Activated naive CD4-positive, alpha-beta T cell treated with anti-CD3 and anti-CD28 coated beads, Interleukin-2, amount 50 U/mL, for 24 hours (primary cell): Measurements from ENCODE around the gene TOM1L2.

Experiments
- H3K27ac Mint-ChIP-seq: one replicate; pipeline ENCODE4 v1.8.0; 2021; ENCODE audit warnings: mild to moderate bottlenecking, mixed read lengths
- H3K27me3 Mint-ChIP-seq: one replicate; pipeline ENCODE4 v1.8.0; 2021; ENCODE audit warnings: mixed read lengths
- H3K36me3 Mint-ChIP-seq: one replicate; pipeline ENCODE4 v1.8.0; 2021; ENCODE audit warnings: mixed read lengths
- H3K4me1 Mint-ChIP-seq: one replicate; pipeline ENCODE4 v1.8.0; 2021; ENCODE audit warnings: mixed read lengths
- H3K4me3 Mint-ChIP-seq: one replicate; pipeline ENCODE4 v1.8.0; 2021; ENCODE audit warnings: mild to moderate bottlenecking, mixed read lengths
- H3K9me3 Mint-ChIP-seq: one replicate; pipeline ENCODE4 v1.8.0; 2021; ENCODE audit warnings: mixed read lengths

Gene TOM1L2

GRCh38 chr17:17972126-17972951, at the start of gene TOM1L2, which contains the start of gene DRC3:
Gene TOM1L2, minus strand, starts transcription at chr17:17972400. Its CDS starts 87 bp downstream, at chr17:17972313.
Gene DRC3, plus strand, starts transcription at chr17:17972862. Its CDS starts 4,737 bp downstream, at chr17:17977599.
- peak within 1 kb of the TSS; percentile 96 for H3K4me3 Mint-ChIP-seq
- H3K4me1 Mint-ChIP-seq, result peaks cover 45% of the 10 kb centered on the region
- no peaks in the 10 kb centered on the region for H3K36me3 Mint-ChIP-seq
- peak within 1 kb of the TSS; percentile 85 for H3K27ac Mint-ChIP-seq
- H3K27me3 Mint-ChIP-seq, result no peaks in the 10 kb centered on the region
- no peaks in the 10 kb centered on the region for H3K9me3 Mint-ChIP-seq

GRCh38 chr17:18021372-18021771, 49.2 kb upstream of the TOM1L2 start:
- no peaks in the 10 kb centered on the region for H3K27me3 Mint-ChIP-seq
- no peaks in the 10 kb centered on the region for H3K9me3 Mint-ChIP-seq
- H3K27ac Mint-ChIP-seq, result no peak overlapping the region
- H3K4me1 Mint-ChIP-seq, result peaks cover 5% of the 10 kb centered on the region
- H3K4me3 Mint-ChIP-seq, result no peak overlapping the region
- peaks cover 6% of the 10 kb centered on the region for H3K36me3 Mint-ChIP-seq

- no peaks in the 10 kb centered on the region for H3K9me3 Mint-ChIP-seq
- H3K4me3 Mint-ChIP-seq, result no peak overlapping the region
- no peak overlapping the region for H3K27ac Mint-ChIP-seq
- peaks cover 5% of the 10 kb centered on the region for H3K4me1 Mint-ChIP-seq
- H3K36me3 Mint-ChIP-seq, result peaks cover 6% of the 10 kb centered on the region
- no peaks in the 10 kb centered on the region for H3K27me3 Mint-ChIP-seq
Observed at GRCh38 chr17:18020971-18021370, 48.8 kb upstream of the TOM1L2 start.

- Mint-ChIP-seq H3K4me1 (no peaks in the 10 kb centered on the region), H3K27ac (no peak overlapping the region), H3K4me3 (no peak overlapping the region), H3K9me3 (no peaks in the 10 kb centered on the region), H3K27me3 (no peaks in the 10 kb centered on the region), H3K36me3 (peaks cover 6% of the 10 kb centered on the region)
Observed at GRCh38 chr17:18019838-18020154, 47.6 kb upstream of the TOM1L2 start.

- H3K36me3 Mint-ChIP-seq, result peaks cover 6% of the 10 kb centered on the region
- no peak overlapping the region for H3K4me3 Mint-ChIP-seq
- H3K27me3 Mint-ChIP-seq, result no peaks in the 10 kb centered on the region
- H3K27ac Mint-ChIP-seq, result no peak overlapping the region
- H3K9me3 Mint-ChIP-seq, result no peaks in the 10 kb centered on the region
- no peaks in the 10 kb centered on the region for H3K4me1 Mint-ChIP-seq
Observed at GRCh38 chr17:18018411-18018921, 46.3 kb upstream of the TOM1L2 start.

- H3K27ac Mint-ChIP-seq, result no peak overlapping the region
Observed at GRCh38 chr17:18017958-18018357, 45.8 kb upstream of the TOM1L2 start.

GRCh38 chr17:18016426-18016825, 44.2 kb upstream of the TOM1L2 start:
- no peaks in the 10 kb centered on the region for H3K4me1 Mint-ChIP-seq
- H3K36me3 Mint-ChIP-seq, result peaks cover 11% of the 10 kb centered on the region
- H3K9me3 Mint-ChIP-seq, result no peaks in the 10 kb centered on the region
- no peaks in the 10 kb centered on the region for H3K27me3 Mint-ChIP-seq
- no peak overlapping the region for H3K4me3 Mint-ChIP-seq
- H3K27ac Mint-ChIP-seq, result no peak overlapping the region

More at GRCh38 chr17:18017958-18018357, 45.8 kb upstream of the TOM1L2 start:
- H3K36me3 Mint-ChIP-seq, result peaks cover 8% of the 10 kb centered on the region
- H3K9me3 Mint-ChIP-seq, result no peaks in the 10 kb centered on the region
- H3K4me3 Mint-ChIP-seq, result no peak overlapping the region
- no peaks in the 10 kb centered on the region for H3K27me3 Mint-ChIP-seq
- H3K4me1 Mint-ChIP-seq, result no peaks in the 10 kb centered on the region

- H3K4me1 Mint-ChIP-seq, result no peaks in the 10 kb centered on the region
- peaks cover 11% of the 10 kb centered on the region for H3K36me3 Mint-ChIP-seq
- H3K27ac Mint-ChIP-seq, result no peak overlapping the region
- H3K4me3 Mint-ChIP-seq, result no peak overlapping the region
- H3K27me3 Mint-ChIP-seq, result no peaks in the 10 kb centered on the region
- no peaks in the 10 kb centered on the region for H3K9me3 Mint-ChIP-seq
Observed at GRCh38 chr17:18015593-18015992, 43.4 kb upstream of the TOM1L2 start.

- H3K36me3 Mint-ChIP-seq, result peaks cover 7% of the 10 kb centered on the region
- no peaks in the 10 kb centered on the region for H3K4me1 Mint-ChIP-seq
- no peaks in the 10 kb centered on the region for H3K9me3 Mint-ChIP-seq
- no peak overlapping the region for H3K4me3 Mint-ChIP-seq
- no peak overlapping the region for H3K27ac Mint-ChIP-seq
- no peaks in the 10 kb centered on the region for H3K27me3 Mint-ChIP-seq
Observed at GRCh38 chr17:18014006-18014405, 41.8 kb upstream of the TOM1L2 start.

GRCh38 chr17:18011286-18011685, 39.1 kb upstream of the TOM1L2 start:
- Mint-ChIP-seq H3K36me3 (peaks cover 5% of the 10 kb centered on the region), H3K9me3 (no peaks in the 10 kb centered on the region), H3K27me3 (no peaks in the 10 kb centered on the region), H3K4me3 (no peak overlapping the region), H3K27ac (no peak overlapping the region), H3K4me1 (no peaks in the 10 kb centered on the region)

- no peak overlapping the region for H3K4me3 Mint-ChIP-seq
- H3K27me3 Mint-ChIP-seq, result no peaks in the 10 kb centered on the region
- H3K36me3 Mint-ChIP-seq, result peaks cover 5% of the 10 kb centered on the region
Observed at GRCh38 chr17:18009609-18010420, 37.6 kb upstream of the TOM1L2 start.

GRCh38 chr17:18008496-18009268, 36.5 kb upstream of the TOM1L2 start:
- Mint-ChIP-seq H3K9me3 (no peaks in the 10 kb centered on the region), H3K4me3 (no peak overlapping the region), H3K4me1 (no peaks in the 10 kb centered on the region), H3K36me3 (peaks cover 5% of the 10 kb centered on the region), H3K27me3 (no peaks in the 10 kb centered on the region), H3K27ac (no peak overlapping the region)

More at GRCh38 chr17:18009609-18010420, 37.6 kb upstream of the TOM1L2 start:
- H3K4me1 Mint-ChIP-seq, result no peaks in the 10 kb centered on the region
- H3K27ac Mint-ChIP-seq, result no peak overlapping the region
- H3K9me3 Mint-ChIP-seq, result no peaks in the 10 kb centered on the region

- no peak overlapping the region for H3K27ac Mint-ChIP-seq
- H3K27me3 Mint-ChIP-seq, result no peaks in the 10 kb centered on the region
- H3K4me1 Mint-ChIP-seq, result no peaks in the 10 kb centered on the region
- H3K9me3 Mint-ChIP-seq, result no peaks in the 10 kb centered on the region
- H3K36me3 Mint-ChIP-seq, result no peaks in the 10 kb centered on the region
- no peak overlapping the region for H3K4me3 Mint-ChIP-seq
Observed at GRCh38 chr17:18006495-18007239, 34.5 kb upstream of the TOM1L2 start.

GRCh38 chr17:18005496-18005895, 33.3 kb upstream of the TOM1L2 start:
- no peaks in the 10 kb centered on the region for H3K36me3 Mint-ChIP-seq
- H3K27me3 Mint-ChIP-seq, result no peaks in the 10 kb centered on the region
- no peaks in the 10 kb centered on the region for H3K4me1 Mint-ChIP-seq
- H3K4me3 Mint-ChIP-seq, result no peak overlapping the region
- no peaks in the 10 kb centered on the region for H3K9me3 Mint-ChIP-seq
- no peak overlapping the region for H3K27ac Mint-ChIP-seq

GRCh38 chr17:18004884-18005305, 32.7 kb upstream of the TOM1L2 start:
- Mint-ChIP-seq H3K36me3 (no peaks in the 10 kb centered on the region), H3K9me3 (no peaks in the 10 kb centered on the region), H3K27me3 (no peaks in the 10 kb centered on the region), H3K4me1 (no peaks in the 10 kb centered on the region), H3K4me3 (no peak overlapping the region), H3K27ac (no peak overlapping the region)
